Vagina (tissue), 2 donors: ENCODE results near the gene PBLD. TPM values are rescaled to one million over a fixed set of nuclear protein-coding genes. Genes with fewer than 3 reads are reported as not detected.
"Not testable (repeated sequence)": the region's sequence is repeated elsewhere in the genome, so short reads cannot be mapped to it uniquely, and the experiment has no call there.

Source experiments
- DNase-seq, 2 donors: peaks; one replicate each; pipeline ENCODE4 v3.0.0-alpha.2; 2017; ENCODE audit errors: extremely low spot score in 2 of 2
- H3K27ac ChIP-seq: fragments of 200-600 bp; sonication (generic); one replicate; pipeline ENCODE4 v1.5.1; 2019
- H3K27me3 ChIP-seq: fragments of 200-600 bp; sonication (generic); one replicate; pipeline ENCODE4 v1.5.1; 2019
- H3K36me3 ChIP-seq, 2 donors: fragments of 200-600 bp; sonication (generic); one replicate each; pipeline ENCODE4 v1.5.1; 2017 to 2019
- H3K4me1 ChIP-seq: fragments of 200-600 bp; sonication (generic); one replicate; pipeline ENCODE4 v1.5.1; 2019
- H3K4me3 ChIP-seq, 2 donors: fragments of 200-600 bp; sonication (generic); 1 replicate in 1 of 2; 2 replicates in 1 of 2; pipeline ENCODE4 v1.5.1; 2016 to 2019
- H3K9me3 ChIP-seq: fragments of 200-600 bp; sonication (generic); one replicate; pipeline ENCODE4 v1.5.1; 2019
- POLR2A ChIP-seq, 2 donors: fragments of 450-650 bp; IDR thresholded peaks; one replicate each; pipeline ENCODE4 v1.6.1; 2017; ENCODE audit warnings: antibody characterized with exemption in 2 of 2, mild to moderate bottlenecking in 2 of 2, moderate library complexity in 2 of 2
- POLR2AphosphoS5 ChIP-seq, 2 donors: sonication (generic); formaldehyde crosslinking; IDR thresholded peaks; one replicate each; pipeline ENCODE4 v1.9.0; 2017; ENCODE audit warnings: antibody characterized with exemption in 2 of 2, mild to moderate bottlenecking in 2 of 2, low read depth in 1 of 2; ENCODE audit not compliant: insufficient read depth in 1 of 2
- intact Hi-C: fragments of 100-400 bp; cut with DNase I; formaldehyde crosslinking; loops from one replicate; pipeline ENCODE4 v1.15.1; 2023
- total RNA-seq: library from RNA; depleted of rRNA; stranded (reverse); fragments of >200 nt; gene quantifications from one replicate; pipeline ENCODE4 v1.2.3, GENCODE V29; 2016
- TF ChIP-seq, protein P1 (sequence below), 3 experiments: fragments of 450-650 bp in 2 of 3; fragments of 200-600 bp in 1 of 3; sonication (generic) in 1 of 3; IDR thresholded peaks; one replicate each; pipeline ENCODE4 v1.5.1; 2017 to 2019; ENCODE audit warnings: antibody characterized with exemption in 3 of 3, mild to moderate bottlenecking in 2 of 3, moderate library complexity in 2 of 3

Gene PBLD
- total RNA-seq, 1 donor from 2014 or later, result 1.2 TPM

DNA sequence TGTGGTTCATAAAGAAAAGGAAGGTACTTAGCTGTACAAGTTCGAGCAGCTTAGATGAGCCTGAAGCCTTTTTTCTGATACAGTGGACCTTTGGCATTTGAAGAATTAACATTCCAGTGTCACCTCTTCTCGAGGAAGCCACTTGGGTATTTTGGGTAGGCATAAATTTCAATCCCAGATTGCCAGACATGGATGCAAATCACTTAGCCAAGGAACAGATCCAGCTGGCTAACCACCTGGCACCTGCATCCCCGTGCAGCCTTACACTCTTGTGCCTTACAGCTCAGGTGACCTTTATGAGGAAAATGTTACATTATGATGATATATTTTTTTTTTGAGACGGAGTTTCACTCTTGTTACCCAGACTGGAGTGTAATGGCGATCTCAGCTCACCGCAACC lies 84.8 kb downstream of the PBLD start:
- Histone ChIP-seq H3K36me3 (no peaks in the 10 kb centered on the region), H3K4me1 (no peaks in the 10 kb centered on the region), H3K27ac (no peak overlapping the region), H3K4me3 (no peak overlapping the region), H3K9me3 (no peaks in the 10 kb centered on the region), H3K27me3 (no peaks in the 10 kb centered on the region)
- TF ChIP-seq, protein P1, sequence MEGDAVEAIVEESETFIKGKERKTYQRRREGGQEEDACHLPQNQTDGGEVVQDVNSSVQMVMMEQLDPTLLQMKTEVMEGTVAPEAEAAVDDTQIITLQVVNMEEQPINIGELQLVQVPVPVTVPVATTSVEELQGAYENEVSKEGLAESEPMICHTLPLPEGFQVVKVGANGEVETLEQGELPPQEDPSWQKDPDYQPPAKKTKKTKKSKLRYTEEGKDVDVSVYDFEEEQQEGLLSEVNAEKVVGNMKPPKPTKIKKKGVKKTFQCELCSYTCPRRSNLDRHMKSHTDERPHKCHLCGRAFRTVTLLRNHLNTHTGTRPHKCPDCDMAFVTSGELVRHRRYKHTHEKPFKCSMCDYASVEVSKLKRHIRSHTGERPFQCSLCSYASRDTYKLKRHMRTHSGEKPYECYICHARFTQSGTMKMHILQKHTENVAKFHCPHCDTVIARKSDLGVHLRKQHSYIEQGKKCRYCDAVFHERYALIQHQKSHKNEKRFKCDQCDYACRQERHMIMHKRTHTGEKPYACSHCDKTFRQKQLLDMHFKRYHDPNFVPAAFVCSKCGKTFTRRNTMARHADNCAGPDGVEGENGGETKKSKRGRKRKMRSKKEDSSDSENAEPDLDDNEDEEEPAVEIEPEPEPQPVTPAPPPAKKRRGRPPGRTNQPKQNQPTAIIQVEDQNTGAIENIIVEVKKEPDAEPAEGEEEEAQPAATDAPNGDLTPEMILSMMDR (IDR thresholded peaks at IDR 0.05), result no peak
- TF ChIP-seq POLR2AphosphoS5 (IDR thresholded peaks at IDR 0.05; ENCODE audit: insufficient read depth in 1 of 2, low read depth in 1 of 2), result no peak
- no peak for TF ChIP-seq POLR2A (IDR thresholded peaks at IDR 0.05)
- intact Hi-C loops, result no loop called here
- no peak for DNase-seq

DNA sequence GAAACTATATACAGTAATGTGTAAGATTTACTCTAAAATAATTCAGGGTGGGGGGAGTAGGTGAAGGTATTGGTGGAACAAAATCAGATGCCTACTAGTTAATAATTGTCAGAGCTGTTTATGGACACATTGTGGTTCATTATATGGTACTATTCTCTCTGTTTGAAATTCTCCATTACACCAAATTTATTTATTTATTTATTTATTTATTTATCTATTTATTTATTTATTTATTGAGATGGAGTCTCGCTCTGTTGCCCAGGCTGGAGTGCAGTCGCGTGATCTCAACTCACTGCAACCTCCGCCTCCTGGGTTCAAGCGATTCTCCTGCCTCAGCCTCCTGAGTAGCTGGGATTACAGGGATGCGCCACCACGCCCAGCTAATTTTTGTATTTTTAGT lies 86.3 kb downstream of the PBLD start:
- H3K36me3 ChIP-seq, H3K27ac ChIP-seq, H3K4me3 ChIP-seq, H3K4me1 ChIP-seq, H3K9me3 ChIP-seq, intact Hi-C loops, DNase-seq, H3K27me3 ChIP-seq: not testable (repeated sequence)

DNA sequence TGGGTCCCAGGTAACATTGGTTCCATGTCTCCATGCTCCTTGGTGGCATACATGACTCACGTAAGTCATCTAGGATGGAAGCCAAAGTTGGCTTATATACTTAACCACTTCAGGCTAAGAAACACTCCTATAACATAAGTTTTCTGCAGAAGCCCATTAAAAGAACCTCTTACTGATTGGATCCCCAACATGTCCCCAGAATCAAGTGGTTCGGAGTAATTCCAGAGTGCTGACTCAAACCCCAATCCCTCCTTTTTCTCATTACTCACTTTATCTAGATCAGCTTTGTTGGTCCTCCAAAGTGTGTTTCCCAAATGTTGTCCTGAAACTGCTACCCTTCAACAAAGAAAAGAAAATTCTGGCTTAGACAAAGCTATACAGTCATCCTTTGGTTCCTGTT lies 90.7 kb downstream of the PBLD start:
- Histone ChIP-seq H3K27me3 (no peaks in the 10 kb centered on the region), H3K9me3 (no peaks in the 10 kb centered on the region), H3K36me3 (no peaks in the 10 kb centered on the region), H3K27ac (no peak overlapping the region), H3K4me1 (no peaks in the 10 kb centered on the region), H3K4me3 (no peak overlapping the region)
- DNase-seq, result no peak
- TF ChIP-seq, protein P1 (IDR thresholded peaks at IDR 0.05), result no peak
- no peak for TF ChIP-seq POLR2A (IDR thresholded peaks at IDR 0.05)
- TF ChIP-seq POLR2AphosphoS5 (IDR thresholded peaks at IDR 0.05; ENCODE audit: insufficient read depth in 1 of 2, low read depth in 1 of 2), result no peak
- intact Hi-C loops, result no loop called here

DNA sequence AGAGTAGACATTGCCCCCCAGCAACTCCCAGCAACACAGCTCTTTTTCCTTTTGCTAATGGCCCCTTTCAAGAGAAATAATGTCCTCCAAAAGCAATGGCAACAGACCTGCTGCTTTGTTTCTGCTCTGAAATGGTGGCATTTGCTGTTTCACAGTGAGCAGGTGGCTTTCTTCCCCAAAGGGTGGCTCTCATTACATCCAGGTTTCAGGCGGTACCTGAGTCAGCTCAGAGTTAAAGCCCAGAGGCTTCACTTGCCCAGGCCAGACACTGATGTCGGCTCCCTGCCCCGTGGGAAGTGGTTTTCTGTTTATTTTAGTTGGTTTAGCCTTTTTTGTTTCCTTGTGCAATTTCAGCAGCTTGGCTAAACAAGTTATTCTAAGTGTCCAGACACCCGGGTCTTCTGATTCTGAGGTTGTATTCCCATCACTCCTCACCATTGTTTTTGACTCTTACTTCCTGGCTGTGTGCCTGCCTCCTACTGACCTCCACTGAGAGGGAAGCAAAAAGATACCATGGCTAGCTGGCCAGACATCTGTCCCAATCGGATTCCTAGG lies 93.1 kb downstream of the PBLD start:
- Histone ChIP-seq H3K27ac (no peak overlapping the region), H3K36me3 (no peaks in the 10 kb centered on the region), H3K4me1 (no peaks in the 10 kb centered on the region), H3K27me3 (no peaks in the 10 kb centered on the region), H3K4me3 (no peak overlapping the region), H3K9me3 (no peaks in the 10 kb centered on the region)
- TF ChIP-seq POLR2AphosphoS5 (IDR thresholded peaks at IDR 0.05; ENCODE audit: insufficient read depth in 1 of 2, low read depth in 1 of 2) (no peak), POLR2A (IDR thresholded peaks at IDR 0.05) (no peak)
- TF ChIP-seq, protein P1 (IDR thresholded peaks at IDR 0.05), result no peak
- DNase-seq, result no peak
- intact Hi-C loops, result no loop called here

DNA sequence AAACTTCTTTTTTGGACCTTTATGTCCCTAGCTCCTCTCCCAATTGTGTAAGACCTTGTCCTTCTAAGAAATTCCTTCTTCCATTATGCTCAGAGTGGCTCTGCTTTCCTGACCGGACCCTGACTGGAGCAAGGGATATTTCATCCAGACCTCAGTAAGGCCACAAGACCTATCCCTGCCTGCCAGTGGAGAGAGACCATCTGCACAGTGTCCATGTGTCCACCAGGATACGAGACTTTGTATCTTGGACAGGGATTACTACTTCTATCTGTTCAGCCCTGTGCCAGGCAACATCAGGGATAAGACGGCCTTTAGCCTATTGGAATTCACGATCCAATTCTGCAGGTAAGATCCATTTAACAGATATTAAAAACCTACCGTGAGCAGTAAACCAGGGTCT lies 93.7 kb downstream of the PBLD start:
- intact Hi-C loops, result no loop called here
- no peak for DNase-seq
- Histone ChIP-seq H3K4me3 (no peak overlapping the region), H3K27me3 (no peaks in the 10 kb centered on the region), H3K4me1 (no peaks in the 10 kb centered on the region), H3K36me3 (no peaks in the 10 kb centered on the region), H3K9me3 (no peaks in the 10 kb centered on the region), H3K27ac (no peak overlapping the region)
- TF ChIP-seq POLR2A (IDR thresholded peaks at IDR 0.05) (no peak), POLR2AphosphoS5 (IDR thresholded peaks at IDR 0.05; ENCODE audit: insufficient read depth in 1 of 2, low read depth in 1 of 2) (no peak)
- TF ChIP-seq, protein P1 (IDR thresholded peaks at IDR 0.05), result no peak
